ENCODE data around the gene TNFRSF18.

TNFRSF18 gene

GRCh38 chr1:1213345-1214265 is 7.2 kb upstream of the TNFRSF18 start, which contains the start of gene TNFRSF4:
Gene TNFRSF4, minus strand, starts transcription at chr1:1214153. Its CDS starts 26 bp downstream, at chr1:1214127.
- no peaks in the 10 kb centered on the region for H3K9me3 Mint-ChIP-seq
- peaks cover 3% of the 10 kb centered on the region for H3K27me3 Mint-ChIP-seq (ENCODE audit: low read depth)
- peaks cover 11% of the 10 kb centered on the region for H3K36me3 Mint-ChIP-seq (ENCODE audit: low read depth)
- TF ChIP-seq CTCF (IDR thresholded peaks at IDR 0.05; ENCODE audit: unreplicated experiment in 3 of 3): no peak
- H3K4me3 Mint-ChIP-seq: no peak within 1 kb of the TSS
- H3K4me1 Mint-ChIP-seq: no peaks in the 10 kb centered on the region
- no peak within 1 kb of the TSS for H3K27ac Mint-ChIP-seq

GRCh38 chr1:1212780-1213344 is 6.5 kb upstream of the TNFRSF18 start:
- H3K9me3 Mint-ChIP-seq: no peaks in the 10 kb centered on the region
- TF ChIP-seq CTCF (IDR thresholded peaks at IDR 0.05; ENCODE audit: unreplicated experiment in 3 of 3): no peak
- peaks cover 6% of the 10 kb centered on the region for H3K27me3 Mint-ChIP-seq (ENCODE audit: low read depth)
- peaks cover 7% of the 10 kb centered on the region for H3K4me1 Mint-ChIP-seq
- H3K36me3 Mint-ChIP-seq (ENCODE audit: low read depth): peaks cover 5% of the 10 kb centered on the region
- H3K4me3 Mint-ChIP-seq: no peak overlapping the region
- H3K27ac Mint-ChIP-seq: no peak overlapping the region

- Mint-ChIP-seq H3K27ac (no peak overlapping the region), H3K4me1 (peaks cover 9% of the 10 kb centered on the region), H3K36me3 (ENCODE audit: low read depth) (peaks cover 4% of the 10 kb centered on the region), H3K9me3 (no peaks in the 10 kb centered on the region), H3K27me3 (ENCODE audit: low read depth) (peaks cover 9% of the 10 kb centered on the region), H3K4me3 (no peak overlapping the region)
- TF ChIP-seq CTCF (IDR thresholded peaks at IDR 0.05; ENCODE audit: unreplicated experiment in 3 of 3): no peak
These were observed 5.4 kb upstream of the TNFRSF18 start for GRCh38 chr1:1211541-1212441.

- Mint-ChIP-seq H3K4me1 (peaks cover 9% of the 10 kb centered on the region), H3K36me3 (ENCODE audit: low read depth) (no peaks in the 10 kb centered on the region), H3K4me3 (no peak overlapping the region), H3K9me3 (no peaks in the 10 kb centered on the region), H3K27ac (no peak overlapping the region), H3K27me3 (ENCODE audit: low read depth) (peaks cover 14% of the 10 kb centered on the region)
- TF ChIP-seq CTCF (IDR thresholded peaks at IDR 0.05; ENCODE audit: unreplicated experiment in 3 of 3): no peak
These were observed 4.5 kb upstream of the TNFRSF18 start for GRCh38 chr1:1210726-1211540.

GRCh38 chr1:1208713-1209433 is 2.5 kb upstream of the TNFRSF18 start:
- Mint-ChIP-seq H3K27me3 (ENCODE audit: low read depth) (peaks cover 14% of the 10 kb centered on the region), H3K36me3 (ENCODE audit: low read depth) (no peaks in the 10 kb centered on the region), H3K4me3 (no peak overlapping the region), H3K27ac (no peak overlapping the region), H3K4me1 (peaks cover 9% of the 10 kb centered on the region), H3K9me3 (no peaks in the 10 kb centered on the region)
- TF ChIP-seq CTCF (IDR thresholded peaks at IDR 0.05; ENCODE audit: unreplicated experiment in 3 of 3): no peak
